Right lobe of liver (tissue), 4 donors: ENCODE results near the gene RBP3.

Source experiments
- POLR2A ChIP-seq: fragments of 450-650 bp; IDR thresholded peaks from one replicate; pipeline ENCODE4 v1.6.1; 2017; ENCODE audit warnings: antibody characterized with exemption, mild to moderate bottlenecking
- TF ChIP-seq, protein P1 (sequence below), 4 donors: fragments of 200-600 bp in 3 of 4; fragments of 450-650 bp in 1 of 4; IDR thresholded peaks; one replicate each; pipeline versions ENCODE4 v1.5.1 to v1.8.0; 2016 to 2022; ENCODE audit warnings: antibody characterized with exemption in 4 of 4, mild to moderate bottlenecking in 2 of 4
- donor health status: DM: no; HTN: no; CAD: no.
- donor health status: DM: no; HTN: no; CAD: no.
- donor health status: DM: no; HTN: yes; CAD: no.

GRCh38 chr10:47371629-47372485 lies 23.7 kb downstream of the RBP3 start:
- TF ChIP-seq, protein P1, sequence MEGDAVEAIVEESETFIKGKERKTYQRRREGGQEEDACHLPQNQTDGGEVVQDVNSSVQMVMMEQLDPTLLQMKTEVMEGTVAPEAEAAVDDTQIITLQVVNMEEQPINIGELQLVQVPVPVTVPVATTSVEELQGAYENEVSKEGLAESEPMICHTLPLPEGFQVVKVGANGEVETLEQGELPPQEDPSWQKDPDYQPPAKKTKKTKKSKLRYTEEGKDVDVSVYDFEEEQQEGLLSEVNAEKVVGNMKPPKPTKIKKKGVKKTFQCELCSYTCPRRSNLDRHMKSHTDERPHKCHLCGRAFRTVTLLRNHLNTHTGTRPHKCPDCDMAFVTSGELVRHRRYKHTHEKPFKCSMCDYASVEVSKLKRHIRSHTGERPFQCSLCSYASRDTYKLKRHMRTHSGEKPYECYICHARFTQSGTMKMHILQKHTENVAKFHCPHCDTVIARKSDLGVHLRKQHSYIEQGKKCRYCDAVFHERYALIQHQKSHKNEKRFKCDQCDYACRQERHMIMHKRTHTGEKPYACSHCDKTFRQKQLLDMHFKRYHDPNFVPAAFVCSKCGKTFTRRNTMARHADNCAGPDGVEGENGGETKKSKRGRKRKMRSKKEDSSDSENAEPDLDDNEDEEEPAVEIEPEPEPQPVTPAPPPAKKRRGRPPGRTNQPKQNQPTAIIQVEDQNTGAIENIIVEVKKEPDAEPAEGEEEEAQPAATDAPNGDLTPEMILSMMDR (IDR thresholded peaks at IDR 0.05) = no peak
- no peak for TF ChIP-seq POLR2A
